GM20000 (cell line): ENCODE results near the gene FCHO2.

Source experiments
- DNase-seq: peaks from one replicate; pipeline ENCODE4 v3.0.0; 2012; ENCODE audit warnings: low spot score
- CTCF ChIP-seq: IDR thresholded peaks from 2 replicates; pipeline ENCODE4 v1.5.1; 2012; ENCODE audit warnings: mild to moderate bottlenecking, control low read depth; ENCODE audit errors: extremely low read depth, missing control alignments

The FCHO2 gene

GRCh38 chr5:73037545-73037944, 81.7 kb downstream of the FCHO2 start:
- DNase-seq, result no peak
- TF ChIP-seq CTCF, result no peak

GRCh38 chr5:73039082-73039481, 83.2 kb downstream of the FCHO2 start:
- no peak for DNase-seq

DNA sequence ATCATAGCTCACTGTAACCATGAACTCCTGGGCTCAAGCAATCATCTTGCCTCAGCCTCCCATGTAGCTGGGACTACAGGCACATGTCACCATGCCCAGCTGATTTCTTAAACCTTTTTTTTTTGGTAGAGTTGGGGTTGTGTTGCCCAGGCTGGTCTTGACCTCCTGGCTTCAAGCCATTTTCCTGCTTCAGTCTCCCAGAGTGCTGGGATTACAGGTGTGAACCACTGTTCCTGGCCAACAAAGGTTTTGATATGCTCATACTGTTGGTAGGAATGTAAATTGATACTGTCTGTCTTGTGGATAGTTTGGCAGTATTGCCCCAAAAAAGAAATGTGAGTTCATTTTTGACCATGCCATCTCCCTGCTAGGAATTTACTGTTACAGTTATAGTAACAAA, 87.2 kb downstream of the FCHO2 start:
- no peak for DNase-seq
- TF ChIP-seq CTCF, result no peak

More at GRCh38 chr5:73039082-73039481, 83.2 kb downstream of the FCHO2 start:
- TF ChIP-seq CTCF, result no peak

GRCh38 chr5:73044546-73044945, 88.7 kb downstream of the FCHO2 start:
- DNase-seq, result no peak
- no peak for TF ChIP-seq CTCF

GRCh38 chr5:73045623-73046022, 89.8 kb downstream of the FCHO2 start:
- TF ChIP-seq CTCF, result no peak
- no peak for DNase-seq

GRCh38 chr5:73061593-73061992, 105.8 kb downstream of the FCHO2 start:
- no peak for DNase-seq
- TF ChIP-seq CTCF, result no peak

- no peak for TF ChIP-seq CTCF
- DNase-seq, result no peak
These were observed 110.6 kb downstream of the FCHO2 start for GRCh38 chr5:73066466-73066865.
